DMS153 treated with DMSO at 0.1 percent for 48 hours (cell line): ENCODE measurements around the gene ACTA2.

Experiments used
- DNase-seq: peaks from one replicate; lab custom pipeline; 2025; ENCODE audit not compliant: unreplicated experiment; lab: John Stamatoyannopoulos, UW

ACTA2 gene

DNA sequence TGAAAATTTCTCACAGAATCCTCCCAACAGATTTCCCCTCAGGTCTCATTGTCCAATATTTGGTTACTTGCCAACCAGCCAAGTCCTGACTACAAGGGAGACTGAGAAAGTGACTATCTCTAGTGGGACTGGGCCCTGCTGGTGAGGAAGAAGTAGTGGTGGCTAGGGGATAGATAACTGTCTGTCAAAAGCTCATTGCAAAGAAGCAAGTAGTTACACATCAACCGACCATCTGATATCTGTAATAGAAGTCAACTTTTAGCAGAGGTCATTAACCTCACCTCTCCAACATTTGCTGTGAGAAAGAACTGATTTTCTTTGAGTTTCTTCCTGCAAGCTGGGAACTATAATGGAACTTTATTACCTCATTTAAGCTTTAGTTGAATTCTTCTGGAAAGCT lies 57.3 kb downstream of the ACTA2 start:
- DNase-seq, result no peak

DNA sequence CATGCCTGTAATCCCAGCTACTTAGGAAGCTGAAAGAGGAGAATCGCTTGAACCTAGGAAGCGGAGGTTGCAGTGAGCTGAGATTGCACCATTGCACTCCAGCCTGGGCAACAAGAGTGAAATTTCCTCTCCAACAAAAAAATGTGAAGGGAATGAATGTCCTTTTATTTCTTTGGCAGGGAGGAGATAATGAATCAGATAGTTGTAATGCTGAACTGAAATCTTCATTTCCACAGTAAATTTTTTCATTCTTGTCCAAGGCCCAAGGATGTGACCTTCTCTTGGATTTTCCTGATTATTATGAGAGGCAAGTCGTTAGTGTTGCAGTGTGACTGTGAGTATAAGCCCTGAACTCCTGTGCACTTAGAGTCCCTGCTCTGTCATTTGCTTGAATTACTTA lies 59.0 kb downstream of the ACTA2 start:
- no peak for DNase-seq

DNA sequence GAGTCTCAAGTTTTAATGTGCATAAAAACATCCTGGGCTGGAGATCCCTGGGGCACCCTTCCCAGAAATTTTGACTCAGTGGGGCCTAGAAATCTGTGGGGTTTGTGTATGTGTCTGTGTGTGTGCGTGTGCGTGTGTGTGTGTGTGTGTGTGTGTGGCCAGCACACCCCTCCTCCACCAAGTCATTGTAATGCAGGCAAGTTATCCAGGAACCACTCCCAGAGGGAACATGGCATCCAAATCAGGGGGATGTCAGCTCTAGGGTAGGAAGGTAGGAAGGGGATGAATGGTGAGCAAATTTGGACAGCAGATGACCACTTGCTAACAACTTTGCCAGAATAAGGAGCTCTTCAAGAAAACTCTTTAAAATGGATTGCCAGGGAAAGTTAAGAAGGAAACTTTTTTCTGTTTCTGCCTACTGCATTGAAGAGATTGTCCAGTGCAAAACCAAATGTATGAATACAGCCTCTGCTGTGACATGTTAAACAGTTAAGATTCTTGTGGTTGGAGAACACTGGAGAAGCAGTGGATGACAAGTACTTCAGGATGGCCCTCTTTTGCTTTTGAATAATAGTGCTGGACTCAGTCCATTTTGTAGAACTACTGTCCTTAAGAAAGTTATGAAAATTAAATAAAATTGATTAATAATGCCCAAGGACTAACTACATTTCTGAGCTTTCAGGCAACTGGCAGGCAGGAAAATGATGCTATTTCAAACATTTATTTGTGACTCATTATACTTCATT lies 60.2 kb downstream of the ACTA2 start:
- DNase-seq, result no peak

DNA sequence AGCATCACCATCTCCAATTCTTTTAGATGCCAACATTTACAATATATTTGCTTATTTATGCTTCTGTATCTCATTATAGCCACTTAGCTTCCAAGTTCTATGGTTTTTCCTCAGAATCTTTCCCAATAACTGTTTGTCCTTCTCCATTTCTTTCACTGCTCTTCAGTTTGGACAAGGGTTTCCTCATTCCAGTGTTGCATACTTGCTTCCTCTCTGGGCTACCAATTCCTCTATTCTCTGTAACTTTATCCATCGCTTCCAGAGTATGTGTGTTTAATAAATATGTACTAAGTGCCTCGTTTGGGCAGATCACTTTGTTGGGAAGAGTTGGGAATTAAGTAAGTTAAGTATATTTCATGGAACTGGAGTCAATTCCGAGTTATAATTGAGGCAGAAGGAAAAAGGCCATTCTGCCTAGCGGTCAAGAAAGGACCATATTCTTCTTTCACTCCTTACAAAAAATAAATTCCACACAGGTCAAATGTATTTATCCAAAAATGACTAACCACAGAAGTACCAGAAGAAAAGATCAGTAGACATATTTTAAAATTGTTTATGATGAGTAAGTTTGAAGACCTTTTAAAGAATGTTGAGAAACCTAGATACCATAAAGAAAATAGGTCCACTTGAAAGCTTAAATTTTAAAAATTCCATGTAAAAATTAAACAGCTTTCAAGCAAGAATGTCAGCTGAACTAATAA lies 61.7 kb downstream of the ACTA2 start:
- DNase-seq, result no peak

DNA sequence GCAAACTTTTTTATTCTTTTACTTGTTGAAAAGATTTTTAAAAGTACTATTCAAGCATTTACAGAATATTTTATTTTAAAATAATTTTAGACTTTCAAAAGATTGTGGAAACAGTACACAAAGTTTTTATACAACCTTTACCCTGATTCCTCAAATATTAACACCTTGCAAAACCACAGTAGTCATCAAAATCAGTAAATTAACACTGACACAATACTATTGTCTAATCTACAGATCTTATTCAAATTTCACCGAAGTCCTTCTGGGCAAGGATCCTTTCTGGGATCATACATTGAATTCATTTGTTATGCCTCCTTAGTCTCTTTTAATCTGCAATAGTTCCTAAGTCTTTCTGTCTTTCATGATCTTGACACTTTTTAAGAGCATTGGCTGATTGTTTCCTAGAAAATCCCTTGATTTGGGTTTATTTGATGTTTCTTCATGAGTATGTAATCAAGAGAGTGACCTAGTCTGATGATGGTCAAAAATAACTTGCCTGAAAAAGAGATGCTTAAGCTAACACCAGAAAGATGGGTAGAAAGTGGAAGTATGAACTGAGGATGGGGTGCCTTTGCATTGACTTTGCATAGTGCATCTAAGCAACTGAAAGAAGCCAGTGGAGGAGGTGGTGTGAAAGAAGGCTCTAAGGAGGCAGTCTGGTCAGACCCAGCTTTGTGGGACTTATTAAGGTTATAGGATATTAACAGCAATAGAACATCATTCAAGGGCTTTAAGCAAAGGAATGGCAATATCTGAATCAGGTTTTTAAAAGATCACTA lies 62.8 kb downstream of the ACTA2 start:
- DNase-seq, result no peak

GRCh38 chr10:88888810-88889445 lies 63.6 kb downstream of the ACTA2 start:
- no peak for DNase-seq

DNA sequence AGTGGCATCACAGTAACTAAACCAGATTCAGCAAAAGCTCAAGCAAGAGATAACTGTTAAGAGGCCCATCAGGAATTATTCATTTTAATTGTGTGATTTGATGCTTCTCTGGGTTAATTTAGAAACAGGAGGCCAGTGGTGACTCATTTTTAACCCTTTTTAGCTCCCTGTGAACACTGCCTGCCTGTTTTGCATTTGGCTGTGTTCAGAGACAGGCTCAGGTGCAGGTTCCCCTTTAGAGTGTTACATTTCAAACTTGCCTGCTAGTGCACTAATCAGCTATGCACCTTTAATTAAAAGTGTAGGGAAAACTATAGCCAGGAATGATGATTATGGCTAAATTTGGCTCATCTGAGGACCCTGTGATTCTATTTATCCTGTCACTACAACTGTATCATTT lies 66.0 kb downstream of the ACTA2 start:
- no peak for DNase-seq
